HG03108 (cell line): ENCODE measurements around the gene DPY19L3.
"Not testable (repeated sequence)": the region's sequence is repeated elsewhere in the genome, so short reads cannot be mapped to it uniquely, and the experiment has no call there.

ENCODE experiments used
- ATAC-seq: cut with Tn5 transposase; IDR thresholded peaks from one replicate; pipeline ENCODE4 v1.9.1; 2021; ENCODE audit warnings: moderate library complexity; ENCODE audit not compliant: unreplicated experiment

The DPY19L3 gene

DNA sequence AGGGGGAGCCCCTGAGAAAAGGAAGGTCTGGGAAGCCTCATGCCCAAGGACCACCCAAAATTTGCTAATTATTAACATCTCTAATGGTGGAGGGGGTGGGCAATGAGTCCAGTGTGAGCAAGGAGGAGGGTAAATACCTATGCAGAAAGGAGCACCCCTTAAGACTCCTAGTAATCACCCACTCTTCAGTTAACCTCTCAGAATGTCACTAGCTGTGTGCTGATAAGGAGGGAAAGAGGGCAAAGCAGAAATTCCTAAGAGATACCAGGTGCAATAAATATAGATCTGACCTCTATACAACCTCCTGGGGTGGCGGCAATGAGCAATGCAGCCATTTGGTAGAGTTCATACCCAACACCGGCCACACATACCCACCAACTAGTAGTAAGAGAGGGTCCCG is 12.7 kb upstream of the DPY19L3 start:
- ATAC-seq, result no peak

DNA sequence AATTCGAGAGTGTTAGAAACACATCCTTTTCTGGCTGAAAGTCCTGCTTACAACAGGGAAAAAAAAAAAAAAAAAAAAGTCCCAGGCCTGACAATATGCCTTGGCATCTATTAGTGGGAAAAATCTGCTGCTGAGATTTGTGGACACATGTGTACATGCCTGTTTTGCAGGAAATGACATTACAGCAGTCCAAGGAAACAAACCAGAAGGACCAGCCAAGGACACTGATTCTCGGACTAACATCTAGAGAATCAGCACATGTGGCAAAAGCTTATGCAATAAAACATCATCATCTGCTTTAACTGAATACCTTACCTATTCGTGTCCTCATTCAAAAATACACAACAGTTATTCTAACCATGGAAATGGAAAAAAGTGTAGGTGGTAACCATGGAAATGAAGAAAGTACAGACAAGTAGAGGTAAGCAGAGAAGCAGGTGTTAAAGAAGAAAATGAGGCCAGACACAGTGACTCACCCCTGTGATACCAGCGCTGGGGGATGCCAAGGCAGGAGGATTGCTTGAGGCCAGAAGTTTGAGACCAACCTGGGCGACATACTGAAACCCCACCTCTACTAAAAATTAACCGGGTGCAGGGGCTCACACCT is 9.4 kb upstream of the DPY19L3 start:
- ATAC-seq, result no peak

DNA sequence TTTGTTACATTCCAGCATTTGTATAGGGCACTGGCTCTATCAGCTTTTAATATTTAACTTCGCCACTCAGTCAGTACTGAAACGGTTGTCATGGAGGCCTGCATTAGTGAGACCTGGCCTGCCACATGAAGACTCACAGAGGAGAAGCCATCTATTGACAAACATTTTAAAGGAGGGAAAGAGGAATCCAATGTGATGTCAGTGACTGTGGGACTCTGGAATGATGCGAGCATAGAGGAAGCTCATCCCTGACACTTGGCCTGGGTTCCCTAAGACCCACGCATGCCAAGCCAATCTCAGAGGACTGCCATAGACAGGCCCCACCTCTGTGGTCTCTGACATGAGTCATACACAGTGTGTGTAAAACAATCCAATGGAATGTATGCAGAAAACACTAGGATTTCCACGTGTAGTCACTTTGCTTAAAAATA is 7.9 kb upstream of the DPY19L3 start:
- ATAC-seq, result no peak

DNA sequence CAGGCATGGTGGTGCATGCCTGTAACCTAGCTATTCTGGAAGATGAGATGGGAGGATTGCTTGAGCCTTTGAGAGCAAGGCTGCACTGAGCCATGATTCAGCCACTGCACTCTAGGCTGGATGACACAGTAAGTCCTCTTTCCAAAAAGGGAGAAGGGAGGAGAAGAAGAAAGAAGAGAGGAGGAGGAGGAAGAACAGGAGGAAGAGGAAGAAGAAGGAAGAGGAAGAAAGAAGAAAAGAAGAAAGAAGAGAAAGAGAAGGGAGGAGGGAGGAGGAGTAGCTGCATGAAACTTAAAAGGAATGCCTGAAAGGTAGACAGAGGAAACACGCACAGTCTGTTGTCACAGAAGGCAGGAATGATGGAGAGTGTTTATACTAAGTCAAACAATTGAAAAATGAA is 3.6 kb upstream of the DPY19L3 start:
- no peak for ATAC-seq

DNA sequence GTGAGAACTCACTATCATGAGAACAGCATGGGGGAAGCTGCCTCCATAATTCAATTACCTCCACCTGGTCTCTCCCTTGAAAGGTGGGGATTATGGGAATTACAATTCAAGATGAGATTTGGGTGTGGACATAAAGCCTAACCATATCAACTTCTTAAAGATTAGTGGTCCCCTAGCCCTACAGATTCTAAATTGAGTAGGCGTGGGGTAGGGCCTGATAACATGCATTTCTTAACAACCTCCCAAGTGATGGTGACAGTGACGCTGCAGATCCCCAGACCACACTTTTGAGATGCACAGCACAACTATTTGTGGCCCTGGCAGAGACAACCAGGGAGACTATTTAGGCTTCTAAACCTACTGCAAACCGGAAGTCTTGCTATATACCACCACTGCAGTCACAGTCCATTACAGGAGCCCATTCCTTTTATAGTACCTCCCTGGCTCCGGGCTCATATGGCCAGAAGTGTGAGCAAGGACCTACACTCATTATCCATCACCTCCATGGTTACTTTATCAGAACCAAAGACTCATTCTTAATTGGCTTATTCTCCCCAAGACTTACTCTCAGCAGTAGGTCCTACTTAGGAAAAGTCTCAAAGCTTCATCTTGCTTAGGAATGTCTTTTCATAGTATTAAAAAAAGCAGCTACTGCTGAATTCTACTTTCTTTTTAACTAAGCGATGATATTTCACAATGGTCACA is 2.1 kb upstream of the DPY19L3 start:
- no peak for ATAC-seq

DNA sequence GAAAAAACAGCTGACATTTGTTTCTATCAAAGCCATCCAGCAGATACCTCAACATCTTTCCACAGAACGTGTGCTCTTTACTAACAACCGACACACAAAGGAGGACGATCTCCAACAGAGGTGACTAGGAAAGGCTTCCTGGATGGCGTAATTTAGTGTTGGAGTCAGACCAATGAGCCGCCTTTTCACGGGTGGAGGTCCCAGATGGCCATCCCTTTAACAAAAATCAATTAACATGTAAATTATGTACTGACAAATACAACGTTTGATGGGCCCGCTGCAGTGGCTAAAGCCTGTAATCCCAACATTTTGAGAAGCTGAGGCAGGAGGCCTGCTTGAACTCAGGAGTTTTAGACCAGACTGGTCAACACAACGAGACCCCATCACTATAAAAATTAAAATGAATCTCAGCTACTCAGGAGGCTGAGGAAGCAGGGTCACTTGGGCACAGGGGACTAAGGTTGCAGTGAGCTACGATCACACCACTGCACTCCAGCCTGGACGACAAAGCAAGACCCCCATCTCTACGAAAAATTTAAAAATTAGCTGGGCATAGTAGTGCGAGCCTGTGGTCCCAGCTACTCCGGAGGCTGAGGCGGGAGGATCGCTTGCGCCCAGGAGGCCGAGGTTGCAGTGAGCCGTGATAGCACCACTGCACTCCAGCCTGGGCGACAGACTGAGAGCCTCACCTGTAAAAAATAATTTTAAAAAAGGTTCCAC is 1.2 kb upstream of the DPY19L3 start:
- ATAC-seq, result no peak

DNA sequence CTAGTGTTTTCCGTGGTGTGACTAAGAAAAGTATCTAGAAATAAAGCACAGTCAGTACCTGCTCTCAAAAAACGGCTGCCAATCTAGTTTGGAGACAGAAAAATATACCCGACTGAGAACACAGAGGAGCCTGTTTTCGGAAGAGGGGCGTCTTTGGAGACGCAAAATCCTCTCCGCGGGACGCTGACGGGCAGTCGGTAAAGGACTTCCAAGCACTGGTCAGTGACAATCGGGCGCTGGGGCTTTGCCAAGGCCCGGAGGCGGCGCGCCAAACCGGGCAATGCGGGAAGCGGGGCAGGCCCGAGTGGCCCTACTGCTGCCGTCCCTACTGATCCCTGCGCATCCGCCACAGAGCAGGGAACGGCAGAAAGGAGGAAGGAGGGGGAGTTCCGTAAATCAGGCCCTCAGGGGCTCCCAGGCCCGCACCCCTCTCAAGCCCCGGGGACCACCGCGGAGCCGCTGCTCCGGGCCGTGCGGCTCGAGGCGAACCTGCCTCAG is 588 bp upstream of the DPY19L3 start:
- no peak for ATAC-seq

DNA sequence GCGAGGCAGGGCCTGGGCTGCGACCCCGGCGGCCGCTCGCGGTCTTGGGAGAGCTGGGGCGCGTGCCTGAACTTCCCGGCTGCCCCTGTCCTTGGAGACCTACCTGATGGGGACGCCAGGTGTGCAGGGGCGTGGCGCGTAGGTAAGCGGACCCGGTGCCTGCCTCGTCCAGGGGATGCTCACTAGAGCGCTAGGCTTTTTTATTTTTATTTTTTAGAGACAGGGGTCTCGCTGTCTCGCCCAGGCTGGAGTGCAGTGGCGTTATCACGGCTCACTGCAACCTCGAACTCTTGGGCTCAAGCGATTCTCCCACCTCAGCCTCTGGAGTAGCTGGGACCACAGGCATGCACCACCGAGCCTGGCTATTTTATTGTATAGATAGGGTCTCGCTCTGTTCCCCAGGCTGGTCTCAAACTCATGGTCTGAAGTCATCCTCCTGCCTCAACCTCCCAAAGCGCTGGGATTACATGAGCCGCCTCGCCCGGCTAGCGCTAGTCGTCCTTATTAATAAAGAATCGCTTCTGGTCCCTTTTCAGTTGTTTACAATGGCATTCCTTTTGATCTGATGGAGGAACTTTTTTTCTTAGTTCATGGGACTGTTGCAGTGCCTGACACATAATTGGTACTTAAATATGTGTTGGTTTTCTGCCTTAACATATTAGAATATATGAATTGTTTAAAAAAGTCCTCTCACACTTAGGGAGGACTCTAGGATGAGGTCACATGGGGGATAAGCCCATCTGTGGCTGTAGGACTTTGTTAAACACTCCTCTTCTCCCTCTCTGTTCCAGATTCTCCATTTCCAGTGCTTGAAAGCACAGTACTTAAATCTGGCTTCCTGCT is 812 bp downstream of the DPY19L3 start:
- ATAC-seq, result no peak

DNA sequence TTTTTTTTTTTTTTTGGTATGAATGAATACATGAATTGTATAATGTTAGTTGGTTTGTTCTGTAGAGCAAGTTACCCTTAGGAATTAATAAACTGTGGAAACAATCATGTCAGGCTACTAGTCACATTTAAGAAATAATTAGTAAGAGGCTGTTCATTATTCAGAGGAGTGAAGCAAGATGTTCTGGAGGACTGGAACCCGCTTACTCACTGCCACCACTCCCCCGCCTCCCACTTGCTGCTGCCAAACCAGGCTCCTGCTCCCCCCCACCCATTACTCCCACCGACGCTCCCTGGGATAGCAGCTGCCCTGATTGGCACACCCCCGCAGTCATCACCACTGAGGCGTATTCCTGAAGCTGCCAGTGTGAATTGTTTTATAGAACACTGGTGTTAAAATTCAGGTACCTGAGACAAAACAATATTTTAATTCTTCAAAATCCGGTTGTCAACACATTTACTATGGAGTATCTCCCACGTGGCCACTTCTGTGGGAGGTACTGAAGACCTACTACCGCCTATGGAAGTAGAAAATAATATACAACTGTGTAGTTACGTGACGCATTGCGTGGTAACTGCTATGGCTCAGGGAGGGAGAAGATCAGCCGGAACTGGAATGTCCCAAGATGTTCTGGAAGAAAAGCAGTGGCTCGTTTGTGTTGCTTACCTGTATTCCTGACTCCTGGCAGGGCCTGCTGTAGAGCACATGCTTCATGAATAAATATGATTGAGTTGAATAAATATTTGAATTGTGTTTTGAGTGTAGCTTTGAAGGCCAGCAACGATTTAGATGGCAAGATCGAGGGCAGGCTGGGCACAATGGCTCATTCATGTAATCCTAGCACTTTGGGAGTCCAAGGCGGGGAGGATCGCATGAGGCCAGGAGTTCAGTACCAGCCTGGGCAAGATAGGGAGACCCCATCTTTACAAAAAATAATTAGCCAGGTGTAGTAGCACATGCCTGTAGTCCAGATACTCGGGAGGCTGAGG is 1.7 kb downstream of the DPY19L3 start:
- no peak for ATAC-seq

DNA sequence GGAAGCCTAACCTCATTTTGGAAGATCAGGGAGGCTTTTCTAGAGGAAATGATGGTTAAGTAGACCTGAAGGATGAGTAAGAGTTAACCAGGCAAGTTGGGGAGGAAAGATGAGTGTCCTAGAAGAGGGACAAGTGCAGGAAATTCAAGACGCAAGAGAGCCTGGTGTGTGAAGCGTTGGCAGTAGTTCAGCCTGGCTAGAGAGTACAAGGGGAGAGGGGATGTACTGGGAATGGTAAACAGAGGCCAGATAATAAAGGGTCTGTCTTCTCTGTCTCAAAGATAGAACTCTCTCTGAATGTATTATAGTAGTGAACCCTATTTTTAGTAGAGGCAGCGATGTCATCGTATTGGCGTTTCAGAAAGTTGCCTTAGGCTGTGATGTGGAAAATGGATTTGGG is 9.7 kb downstream of the DPY19L3 start:
- no peak for ATAC-seq

DNA sequence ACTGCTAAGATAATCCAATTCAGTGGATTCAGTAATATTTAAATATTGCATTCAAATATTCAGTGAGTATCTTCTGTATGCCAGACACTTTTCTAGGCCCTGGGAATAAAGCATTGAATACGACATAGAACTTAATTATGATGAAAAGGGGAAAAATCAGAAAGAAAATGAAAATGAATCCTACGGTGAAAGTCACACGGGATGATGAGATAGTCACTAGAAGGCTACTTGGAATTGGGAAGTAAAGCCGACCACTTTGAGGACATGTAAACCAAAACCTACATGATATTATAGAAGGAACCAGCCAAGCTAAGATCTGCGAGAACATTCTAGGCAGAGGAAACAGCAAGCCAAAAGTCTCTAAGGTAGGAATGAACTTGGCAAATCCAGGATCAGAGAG is 10.1 kb downstream of the DPY19L3 start:
- ATAC-seq, result no peak

DNA sequence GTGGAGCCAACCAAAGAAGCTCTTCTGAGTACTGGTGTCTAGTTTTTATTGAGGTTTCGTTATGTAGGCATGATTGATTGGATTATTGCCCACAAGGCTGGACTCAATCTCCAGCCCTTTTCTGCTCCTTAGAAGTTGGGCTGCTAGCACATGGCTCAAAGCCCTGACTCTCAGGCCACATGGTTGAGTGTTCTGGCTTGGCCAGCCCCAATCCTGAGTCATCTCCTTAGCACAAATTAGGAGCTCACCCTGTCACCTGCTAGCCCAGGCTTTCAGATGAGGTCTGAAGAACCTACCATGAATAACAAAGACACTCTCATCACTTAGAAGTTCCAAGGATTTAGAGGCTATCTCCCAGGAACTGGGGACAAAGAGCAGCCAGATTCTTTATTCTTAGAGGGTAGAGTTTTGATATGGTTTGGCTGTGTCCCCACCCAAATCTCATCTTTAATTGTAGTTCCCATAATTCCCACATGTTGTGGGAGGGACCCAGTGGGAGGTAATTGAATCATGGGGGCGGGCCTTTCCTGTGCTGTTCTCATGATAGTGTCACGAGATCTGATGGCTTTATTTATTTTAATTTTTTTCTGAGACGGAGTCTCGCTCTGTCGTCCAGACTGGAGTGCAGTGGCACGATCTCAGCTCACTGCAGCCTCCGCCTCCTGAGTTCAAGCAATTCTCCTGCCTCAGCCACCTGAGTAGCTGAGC is 11.3 kb downstream of the DPY19L3 start:
- no peak for ATAC-seq

DNA sequence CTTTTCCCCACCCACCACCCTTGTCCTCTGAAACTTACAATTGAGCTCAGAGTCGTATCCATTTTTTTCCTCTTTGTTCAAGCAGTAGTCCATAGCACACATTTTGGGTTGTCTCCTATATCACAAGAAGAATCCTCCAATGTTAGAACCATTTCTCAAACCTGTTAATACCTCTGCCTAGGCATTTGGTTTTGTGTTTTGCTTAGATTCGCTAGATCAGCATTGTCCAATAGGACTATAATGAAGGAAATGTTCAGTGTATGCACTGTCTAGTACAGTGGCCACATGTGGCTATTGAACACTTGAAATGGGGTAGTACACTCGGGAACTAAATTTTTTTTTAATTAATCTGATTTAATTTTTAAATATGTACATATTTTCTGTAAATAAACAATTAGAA is 12.6 kb downstream of the DPY19L3 start:
- ATAC-seq, result no peak

DNA sequence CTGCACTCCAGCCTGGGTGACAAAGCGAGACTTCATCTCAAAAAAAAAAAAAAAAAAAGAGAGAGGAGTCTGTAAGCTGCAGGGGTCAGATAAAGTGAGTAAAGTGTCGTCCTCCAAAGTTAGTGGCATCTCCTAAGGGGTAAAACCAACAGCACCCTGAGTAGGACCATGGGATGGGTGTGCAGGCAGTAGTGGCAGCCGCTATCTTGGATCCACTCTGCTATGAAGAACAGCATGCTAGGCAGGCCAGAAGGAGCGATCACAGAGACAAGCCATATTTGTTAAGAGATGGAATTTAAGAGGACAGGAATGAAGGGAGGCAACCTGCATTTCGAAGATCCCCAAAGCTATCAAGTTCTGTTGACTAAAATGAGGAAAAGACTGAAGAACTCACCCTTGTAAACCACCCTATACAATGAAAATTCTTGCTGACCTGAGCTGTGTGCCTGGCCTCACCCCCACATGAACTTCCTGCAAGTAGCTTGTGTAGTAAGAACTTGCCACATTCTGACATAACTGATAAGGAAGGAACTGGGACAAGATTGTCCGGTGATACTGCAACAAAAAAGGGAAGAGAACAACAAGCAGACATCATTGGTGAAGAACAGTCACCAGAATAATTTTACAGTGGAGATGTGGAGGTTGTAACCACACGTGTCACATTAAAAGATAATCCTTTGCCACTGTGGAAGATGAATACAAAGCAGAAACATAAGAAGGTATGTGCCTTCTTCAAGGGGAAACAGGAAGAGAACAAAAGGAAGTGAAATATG is 16.2 kb downstream of the DPY19L3 start:
- no peak for ATAC-seq

DNA sequence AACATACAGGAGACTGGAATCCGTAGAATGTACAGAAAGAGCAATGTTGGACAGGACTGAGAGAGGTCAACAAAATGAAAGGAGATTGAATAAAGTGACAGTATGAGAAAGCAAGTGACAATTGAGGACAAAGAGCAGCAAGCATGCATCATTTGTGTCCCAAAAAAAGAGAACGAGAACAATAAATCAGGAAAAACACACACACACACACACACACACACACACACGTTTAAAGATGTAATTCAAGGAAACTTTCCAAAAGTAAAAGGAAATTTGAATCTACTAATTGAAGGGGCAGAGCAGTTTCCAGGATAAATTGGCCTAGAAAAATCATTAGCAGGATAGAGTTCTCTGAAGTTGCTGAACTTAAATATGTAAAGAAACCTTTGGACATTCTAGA is 16.9 kb downstream of the DPY19L3 start:
- ATAC-seq, result no peak

DNA sequence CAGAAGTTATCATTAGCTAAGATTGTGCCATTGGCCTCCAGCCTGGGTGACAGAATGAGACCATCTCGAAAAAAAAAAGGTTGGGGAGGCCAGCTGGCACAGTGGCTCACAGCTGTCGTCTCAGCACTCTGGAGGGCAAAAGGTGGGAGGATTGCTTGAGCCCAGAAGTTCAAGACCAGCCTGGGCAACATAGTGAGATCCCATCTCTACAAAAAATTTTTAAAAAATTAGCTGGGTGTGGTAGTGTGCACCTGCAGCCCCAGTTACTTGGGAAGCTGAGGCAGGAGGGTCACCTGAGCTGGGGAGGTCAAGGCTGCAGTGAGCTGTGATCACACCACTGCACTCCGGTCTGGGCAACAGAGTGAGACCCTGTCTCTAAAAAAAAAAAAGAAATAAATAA is 18.4 kb downstream of the DPY19L3 start:
- not testable (repeated sequence) for ATAC-seq

DNA sequence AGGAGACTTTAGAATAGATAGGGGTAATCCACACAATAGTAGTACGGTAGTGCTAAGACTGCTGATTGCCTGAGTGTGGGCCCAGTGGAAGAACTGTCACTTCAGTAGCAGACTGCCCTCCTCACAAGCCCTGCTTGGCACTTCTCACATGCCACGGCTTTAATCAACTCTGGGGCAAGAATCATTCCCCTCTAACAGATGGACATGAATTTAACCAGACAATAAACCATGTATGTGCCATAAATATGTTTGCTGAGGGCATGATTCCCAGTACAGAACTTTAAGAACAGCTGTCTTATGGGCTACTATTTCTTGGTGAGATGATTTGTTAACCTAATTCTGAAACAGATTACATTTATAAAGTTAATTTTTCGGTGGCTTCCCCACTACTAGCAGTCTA is 22.0 kb downstream of the DPY19L3 start:
- ATAC-seq, result no peak

DNA sequence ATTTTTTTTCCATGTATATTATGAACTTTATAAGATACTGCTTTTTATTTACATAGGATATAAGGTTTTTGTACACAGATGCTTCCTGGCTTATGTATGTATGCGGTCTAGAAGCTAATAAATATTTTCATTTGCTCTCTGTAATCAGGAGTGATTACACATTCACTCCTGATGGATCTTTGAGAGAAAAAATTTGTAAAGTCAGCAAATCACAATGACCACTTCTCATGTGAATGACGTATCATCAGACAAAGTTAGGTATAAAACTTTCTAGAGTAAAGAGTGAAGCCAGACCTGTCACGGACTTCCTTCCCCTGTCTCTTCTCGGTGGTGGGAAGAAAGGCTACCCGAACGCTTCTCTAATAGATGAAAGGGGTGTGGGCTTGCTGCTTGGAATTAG is 31.1 kb downstream of the DPY19L3 start:
- ATAC-seq, result no peak

DNA sequence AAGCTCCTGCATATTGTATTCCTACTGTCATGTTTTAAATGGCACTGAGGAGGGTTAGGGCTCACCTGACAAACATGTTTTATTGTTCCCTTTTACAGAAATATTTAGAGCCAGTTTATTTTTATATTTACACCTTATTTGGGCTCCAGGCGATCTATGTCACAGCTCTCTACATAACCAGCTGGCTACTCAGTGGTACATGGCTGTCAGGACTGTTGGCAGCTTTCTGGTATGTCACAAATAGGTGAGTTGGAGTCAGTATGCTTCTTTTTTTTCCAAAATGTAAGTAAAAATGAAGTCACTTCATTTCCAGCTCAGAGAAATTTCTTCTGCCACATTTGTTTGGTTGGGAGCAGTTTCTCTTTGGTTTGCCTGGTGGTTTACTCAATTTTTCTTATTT is 31.5 kb downstream of the DPY19L3 start:
- no peak for ATAC-seq
